GM19324 (cell line): ENCODE data around the gene SQOR.

ENCODE experiments used
- ATAC-seq: cut with Tn5 transposase; IDR thresholded peaks from one replicate; pipeline ENCODE4 v1.9.1; 2021; ENCODE audit warnings: mild to moderate bottlenecking, moderate library complexity; ENCODE audit not compliant: unreplicated experiment, low FRiP score

Gene SQOR

GRCh38 chr15:45657764-45658545 lies 23.1 kb downstream of the SQOR start:
- no peak for ATAC-seq

DNA sequence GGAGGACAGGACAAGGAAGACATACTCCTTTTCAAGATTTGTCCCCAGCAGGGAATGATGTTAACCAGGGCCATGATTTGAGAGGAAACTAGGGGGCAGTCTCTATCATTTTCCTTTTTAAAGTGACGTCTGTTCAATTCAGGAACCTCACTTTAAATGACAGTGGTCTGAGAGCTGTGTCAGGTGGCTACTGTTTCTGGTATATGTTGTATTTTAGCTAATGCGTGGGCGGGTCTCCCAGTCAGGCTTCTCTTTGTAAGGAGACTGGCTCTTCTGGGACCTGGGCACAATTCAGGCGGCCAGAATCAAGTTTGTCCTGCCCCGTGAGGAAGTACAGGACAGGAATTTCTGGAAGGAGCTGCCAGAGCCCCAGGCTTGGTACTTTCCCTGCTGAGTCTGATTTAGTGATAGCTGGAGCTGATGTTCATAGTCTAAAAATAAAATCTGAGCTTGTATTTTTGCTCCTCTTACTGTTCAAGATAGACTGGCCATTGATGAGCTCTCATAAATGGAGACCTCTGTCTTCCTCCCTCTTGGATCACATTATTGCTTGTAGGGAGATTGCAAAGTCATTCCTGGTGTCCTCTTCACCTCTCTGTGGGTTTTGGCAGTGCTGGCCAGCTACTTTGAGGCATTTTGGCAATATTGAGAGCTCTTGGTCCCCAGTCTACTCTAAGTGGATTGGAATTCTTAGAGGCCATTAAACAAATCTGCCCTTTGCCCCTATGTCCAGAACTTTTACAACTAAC lies 25.6 kb downstream of the SQOR start:
- ATAC-seq = no peak

DNA sequence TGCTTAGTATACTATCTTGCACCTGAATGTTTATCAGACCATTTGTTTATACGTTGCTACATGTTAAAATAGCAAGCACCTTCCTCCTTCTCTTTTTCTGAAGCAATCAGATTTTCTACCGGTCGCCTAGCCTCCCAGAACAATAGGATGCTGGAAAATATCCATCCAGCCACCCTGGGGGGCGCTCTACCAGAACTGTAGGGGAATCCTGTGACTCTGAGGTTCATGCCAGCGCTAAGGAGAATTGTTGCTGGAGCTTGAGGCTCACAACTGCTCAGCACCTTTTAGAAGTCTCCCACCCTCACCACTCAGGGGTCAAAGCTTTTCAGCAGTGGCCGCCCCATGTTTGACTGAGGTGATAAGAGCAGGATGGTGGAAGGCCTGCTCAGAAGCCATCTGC lies 27.5 kb downstream of the SQOR start:
- ATAC-seq = no peak

GRCh38 chr15:45664451-45664850 lies 29.6 kb downstream of the SQOR start:
- no peak for ATAC-seq

DNA sequence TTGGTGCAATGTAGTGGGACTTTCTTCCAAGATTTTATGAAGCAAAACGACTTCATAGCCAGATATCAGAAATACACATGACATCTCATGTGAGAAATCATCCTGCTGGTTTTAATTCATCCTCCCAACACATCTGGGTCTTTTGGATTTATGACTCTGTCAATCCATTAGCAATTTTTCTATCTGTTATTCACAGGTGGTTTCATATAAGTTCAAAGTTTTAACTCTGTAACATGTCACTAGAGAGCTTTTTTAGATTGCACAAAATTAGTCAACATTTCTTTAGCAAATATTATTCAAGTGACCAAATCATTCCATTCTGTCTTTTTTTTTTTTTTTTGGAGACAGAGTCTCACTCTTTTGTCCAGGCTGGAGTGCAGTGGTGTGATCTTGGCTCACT lies 30.4 kb downstream of the SQOR start:
- no peak for ATAC-seq

DNA sequence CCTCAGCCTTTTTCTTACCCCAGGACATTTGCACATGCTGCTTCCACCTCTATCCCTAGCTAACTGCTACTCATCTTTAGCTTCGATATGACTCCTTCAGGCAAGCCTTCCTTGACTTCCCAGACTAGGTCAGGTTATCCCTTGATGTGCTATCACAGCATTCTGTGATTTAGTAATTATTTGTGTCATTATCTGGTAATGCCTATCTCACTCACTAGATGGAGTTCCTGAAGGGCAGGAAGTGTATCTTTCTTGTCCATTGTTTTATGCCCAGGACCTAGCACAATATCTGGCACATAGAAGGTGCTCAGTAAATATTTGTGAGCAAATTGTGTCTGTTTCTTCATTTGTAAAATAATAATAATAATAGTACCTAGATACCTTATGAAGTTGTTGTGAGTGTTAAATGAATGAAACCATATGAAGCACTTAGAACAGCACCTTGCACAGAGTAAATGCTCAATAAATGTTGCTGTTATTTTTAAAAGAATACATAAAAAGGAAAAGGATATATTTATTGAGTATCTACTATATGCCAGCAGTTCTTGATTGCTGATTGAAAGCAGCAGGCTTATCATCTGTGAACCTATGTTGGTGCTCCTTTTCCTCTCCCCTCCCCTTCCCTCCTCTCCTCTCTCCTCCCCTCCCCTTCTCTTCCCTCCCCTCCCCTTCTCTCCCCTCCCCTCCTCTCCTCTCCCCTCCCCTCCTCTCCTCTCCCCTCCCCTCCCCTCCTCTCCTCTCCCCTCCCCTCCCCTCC lies 31.5 kb downstream of the SQOR start:
- ATAC-seq = no peak

DNA sequence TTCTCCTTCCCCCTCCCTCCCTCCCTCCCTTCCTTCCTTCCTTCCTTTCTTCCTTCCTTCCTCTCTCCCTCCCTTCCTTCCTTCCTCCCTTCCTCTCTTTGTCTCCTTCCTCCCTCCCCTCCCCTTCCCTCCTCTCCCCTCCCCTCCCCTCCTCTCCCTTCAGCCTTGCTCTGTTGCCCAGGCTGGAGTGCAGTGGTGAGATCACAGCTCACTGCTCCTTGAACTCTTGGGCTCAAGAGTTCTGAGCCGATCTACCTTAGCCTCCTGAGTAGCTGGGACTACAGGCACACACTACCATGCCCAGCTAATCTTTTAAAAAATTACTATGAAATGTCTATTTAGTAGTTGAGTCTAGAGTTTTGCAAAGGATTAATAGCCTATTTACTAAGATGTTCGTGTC lies 32.2 kb downstream of the SQOR start:
- no peak for ATAC-seq

DNA sequence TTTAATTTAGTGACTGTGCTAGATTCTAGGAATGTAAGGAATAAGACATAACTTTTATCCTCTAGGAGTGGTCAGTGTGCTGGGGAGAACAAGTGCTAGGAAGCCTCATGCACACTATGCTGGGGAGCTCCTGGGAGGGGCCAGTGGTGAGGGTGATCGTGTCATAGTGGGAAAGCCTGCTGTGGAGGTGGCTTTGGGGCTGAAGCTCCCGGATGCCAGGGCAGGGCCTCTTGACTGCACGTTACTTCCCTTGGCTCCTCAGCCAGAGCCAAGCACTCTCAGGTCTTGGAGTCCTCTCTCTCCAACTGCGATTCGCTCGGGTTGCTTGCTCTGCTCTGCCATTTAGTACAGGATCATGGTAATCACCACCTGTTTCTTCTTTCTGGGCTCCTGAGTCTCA lies 33.6 kb downstream of the SQOR start:
- no peak for ATAC-seq

DNA sequence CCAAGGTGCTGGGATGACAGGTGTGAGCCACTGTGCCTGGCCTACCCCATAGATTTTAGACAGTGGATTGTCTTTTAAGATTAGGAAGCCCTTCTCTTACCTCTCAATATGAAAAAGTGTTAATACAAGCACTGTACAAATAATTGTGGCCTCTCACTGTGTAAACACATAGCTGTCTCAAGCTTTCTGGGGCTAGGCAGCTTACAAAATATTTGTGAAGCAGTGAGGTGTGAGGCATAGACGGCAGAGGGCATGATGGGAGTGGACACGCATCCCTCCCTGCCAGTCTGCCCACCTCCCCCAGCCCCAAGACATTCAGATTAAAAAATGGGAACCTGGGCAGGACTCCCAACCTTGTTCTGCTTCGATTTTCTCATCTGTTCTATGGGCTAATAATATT lies 34.6 kb downstream of the SQOR start:
- ATAC-seq = no peak

GRCh38 chr15:45670091-45670490 lies 35.3 kb downstream of the SQOR start:
- no peak for ATAC-seq

DNA sequence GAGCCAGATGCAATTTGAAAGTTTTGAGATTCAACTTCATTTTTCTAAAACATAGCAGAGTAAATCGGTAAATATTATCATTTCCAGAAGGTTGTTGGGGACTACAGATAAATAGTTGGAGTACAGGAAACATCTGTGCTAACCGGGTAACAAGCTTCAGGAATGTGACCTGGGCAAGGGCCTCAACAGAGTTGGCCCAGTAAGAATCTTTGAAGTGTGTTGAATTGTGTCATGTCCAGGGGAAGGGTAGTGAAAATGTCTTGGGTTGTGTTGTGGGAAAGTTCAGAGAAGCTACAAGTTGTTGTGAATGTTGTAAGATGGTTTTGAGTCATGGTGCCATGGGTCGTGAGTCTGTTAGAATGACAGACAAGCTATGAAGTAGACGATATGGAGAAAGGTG lies 35.7 kb downstream of the SQOR start:
- no peak for ATAC-seq

GRCh38 chr15:45674677-45675076 lies 39.8 kb downstream of the SQOR start:
- ATAC-seq = no peak

DNA sequence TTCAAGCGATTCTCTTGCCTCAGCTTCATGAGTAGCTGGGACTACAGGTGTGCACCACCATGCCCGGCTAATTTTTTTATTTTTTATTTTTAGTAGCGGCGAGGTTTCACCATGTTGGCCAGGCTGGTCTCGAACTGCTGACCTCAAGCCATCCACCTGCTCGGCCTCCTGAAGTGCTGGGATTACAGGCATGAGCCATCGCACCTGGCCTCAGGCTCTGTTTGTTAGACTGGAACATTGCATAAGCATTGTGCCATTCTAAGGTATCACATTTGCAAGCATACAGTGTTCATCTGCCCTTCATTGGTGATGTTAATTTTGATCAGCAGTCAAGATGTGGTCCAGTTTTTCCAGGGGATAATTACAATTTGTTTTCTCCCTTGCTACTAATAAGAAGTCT lies 43.0 kb downstream of the SQOR start:
- no peak for ATAC-seq

- ATAC-seq = no peak
Measured at GRCh38 chr15:45678459-45679178, 43.8 kb downstream of the SQOR start.

GRCh38 chr15:45684533-45684932 lies 49.7 kb downstream of the SQOR start:
- ATAC-seq = no peak

- ATAC-seq = no peak
Measured at GRCh38 chr15:45689616-45690015, 54.8 kb downstream of the SQOR start.

- no peak for ATAC-seq
Measured at GRCh38 chr15:45690581-45691260, 55.9 kb downstream of the SQOR start.

DNA sequence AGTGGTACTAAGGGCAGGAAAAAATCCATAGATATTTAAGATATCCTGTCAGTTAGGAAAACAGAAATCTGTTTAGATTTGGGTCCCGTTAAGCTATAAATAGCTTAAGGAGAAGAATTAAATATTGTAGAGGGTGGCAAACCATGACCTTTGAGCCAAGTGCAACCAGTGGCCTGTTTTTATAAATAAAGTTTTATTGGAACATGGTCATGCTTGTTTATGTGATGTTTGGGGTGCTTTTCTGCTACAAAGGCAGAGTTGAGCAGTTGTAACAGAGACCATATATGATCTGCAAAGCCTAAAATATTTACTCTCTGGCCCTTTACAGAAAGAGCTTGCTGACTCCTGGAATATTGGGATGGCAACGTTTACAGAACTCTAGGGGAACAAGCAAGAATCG lies 66.3 kb downstream of the SQOR start:
- no peak for ATAC-seq

- ATAC-seq = no peak
Measured at GRCh38 chr15:45702041-45702440, 67.2 kb downstream of the SQOR start.

DNA sequence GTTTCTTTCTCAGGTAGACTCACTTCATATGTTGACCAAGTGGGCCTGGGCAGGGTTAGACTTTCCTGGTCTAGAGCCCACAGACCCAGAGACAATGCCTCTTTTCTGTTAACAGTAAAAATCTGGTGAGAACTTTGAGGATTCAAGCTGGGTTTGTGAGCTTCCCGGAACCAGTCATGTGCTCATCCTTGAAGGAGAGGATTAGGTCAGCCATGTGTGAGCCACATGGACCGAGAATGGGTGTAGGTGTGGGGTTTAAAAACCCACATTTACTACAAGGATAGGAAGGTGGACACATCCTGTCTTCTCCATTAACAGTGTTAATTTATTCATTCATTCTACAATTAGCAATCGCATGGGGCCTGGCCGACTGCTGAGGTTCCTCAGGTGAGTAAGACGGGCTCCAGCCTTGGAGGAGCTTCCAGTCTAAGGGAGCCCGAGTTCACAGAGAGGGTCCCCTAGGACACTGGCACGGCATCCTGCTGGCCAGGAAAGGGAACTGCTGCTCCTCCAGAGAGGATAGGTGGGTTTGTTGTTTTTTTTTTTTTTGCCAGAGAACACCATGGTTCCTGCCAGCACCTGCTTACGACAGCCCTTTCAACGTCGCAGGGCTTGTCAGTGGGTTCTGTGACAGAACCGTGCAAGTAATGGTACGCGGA lies 69.0 kb downstream of the SQOR start:
- ATAC-seq = no peak
